T-helper 17 cell (primary cell): ENCODE results near the gene PRKCE. TPM values are rescaled to one million over a fixed set of nuclear protein-coding genes. Genes with fewer than 3 reads are reported as not detected.

Experiments used
- ATAC-seq: fragments of 150-1000 bp; cut with Tn5 transposase; 2 replicates; pipeline ENCODE4 v1.10.0; 2021; ENCODE audit warnings: mild to moderate bottlenecking, moderate library complexity
- DNase-seq, 3 donors: peaks; one replicate each; pipeline versions ENCODE4 v3.0.0 to v3.0.0-alpha.2; 2020 to 2021
- H3K9me3 ChIP-seq: one replicate; pipeline ENCODE4 v1.7.0; 2013; ENCODE audit warnings: low read length, mild to moderate bottlenecking; ENCODE audit not compliant: control insufficient read depth, poor library complexity, severe bottlenecking
- H3K27ac Mint-ChIP-seq: one replicate; pipeline ENCODE4 v1.8.0; 2022; ENCODE audit warnings: mild to moderate bottlenecking, moderate library complexity, mixed read lengths
- H3K27me3 Mint-ChIP-seq: one replicate; pipeline ENCODE4 v1.8.0; 2022; ENCODE audit warnings: mixed read lengths
- H3K36me3 Mint-ChIP-seq: one replicate; pipeline ENCODE4 v1.8.0; 2022; ENCODE audit warnings: low read depth, mixed read lengths
- H3K4me1 Mint-ChIP-seq: one replicate; pipeline ENCODE4 v1.8.0; 2022; ENCODE audit warnings: mild to moderate bottlenecking, mixed read lengths
- H3K4me3 Mint-ChIP-seq: one replicate; pipeline ENCODE4 v1.8.0; 2022; ENCODE audit warnings: mild to moderate bottlenecking, moderate library complexity, mixed read lengths
- total RNA-seq, 4 donors: library from RNA in 2 of 4; stranded (reverse) in 2 of 4; gene quantifications; one replicate each; pipeline ENCODE4 v1.2.3 and lab custom pipeline; 2022 to 2026

Gene PRKCE
- total RNA-seq, 2 donors from 2014 or later: 17.6 to 23.7 TPM

DNA sequence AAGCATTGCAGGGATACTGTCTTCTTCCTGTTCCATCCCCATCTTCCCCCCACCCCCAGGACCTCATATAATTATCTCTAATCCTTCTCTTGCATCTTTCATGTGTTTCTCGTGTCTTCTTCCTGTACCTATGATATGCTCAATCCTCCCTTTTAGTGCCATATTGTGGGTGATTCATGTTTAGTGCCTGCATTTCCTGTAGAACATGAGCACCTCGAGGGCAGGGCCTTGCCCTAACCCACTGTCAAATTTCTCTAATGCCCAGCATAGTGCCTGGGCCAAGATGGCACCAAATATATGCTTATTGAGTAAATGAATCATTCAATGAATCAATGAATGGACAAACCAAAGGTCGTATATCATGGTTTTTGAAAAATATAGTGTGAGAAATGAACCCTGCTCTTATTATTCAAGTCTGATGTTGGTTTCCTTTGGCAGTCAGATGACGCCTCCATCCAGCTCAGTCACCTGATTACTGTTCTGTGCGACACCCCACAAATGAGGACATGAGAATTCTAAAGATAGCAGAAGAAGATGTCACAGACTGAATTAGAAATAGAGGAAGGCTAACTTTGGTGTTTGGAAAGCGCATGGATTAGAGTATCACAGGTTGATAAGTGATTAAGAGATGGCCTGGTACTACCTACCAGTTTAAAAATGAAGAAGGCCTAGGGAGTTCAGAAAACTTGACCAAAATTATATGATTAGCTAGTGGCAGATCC lies 278.4 kb downstream of the PRKCE start:
- H3K27me3 Mint-ChIP-seq: no peaks in the 10 kb centered on the region
- DNase-seq: no peak
- H3K4me1 Mint-ChIP-seq: no peaks in the 10 kb centered on the region
- H3K36me3 Mint-ChIP-seq: no peaks in the 10 kb centered on the region
- no peaks in the 10 kb centered on the region for H3K9me3 ChIP-seq
- H3K4me3 Mint-ChIP-seq: no peak overlapping the region
- peak; percentile 36 for ATAC-seq
- H3K27ac Mint-ChIP-seq: no peak overlapping the region

DNA sequence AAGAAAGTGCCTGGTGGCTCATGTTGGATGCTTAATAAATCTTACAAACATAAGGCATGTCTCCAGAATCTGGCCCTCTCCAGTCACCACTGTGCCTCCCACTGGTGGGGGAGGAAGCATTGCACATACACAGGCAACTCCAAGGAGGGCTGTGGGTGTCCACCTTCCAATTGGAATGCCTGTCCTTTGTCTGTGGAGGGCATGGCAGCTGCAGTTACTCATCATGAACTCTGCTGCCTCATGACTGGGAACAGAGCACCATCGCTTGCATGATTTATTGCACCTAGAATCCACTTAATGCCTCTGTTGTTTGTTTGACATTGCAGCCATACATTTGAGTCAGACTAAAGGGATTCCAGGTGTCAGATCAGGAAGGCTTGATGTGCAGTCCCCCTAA lies 278.9 kb downstream of the PRKCE start:
- Mint-ChIP-seq H3K4me3 (no peak overlapping the region), H3K4me1 (no peaks in the 10 kb centered on the region), H3K27me3 (no peaks in the 10 kb centered on the region), H3K27ac (no peak overlapping the region), H3K36me3 (no peaks in the 10 kb centered on the region)
- ATAC-seq: no peak
- H3K9me3 ChIP-seq: no peaks in the 10 kb centered on the region
- DNase-seq: no peak

DNA sequence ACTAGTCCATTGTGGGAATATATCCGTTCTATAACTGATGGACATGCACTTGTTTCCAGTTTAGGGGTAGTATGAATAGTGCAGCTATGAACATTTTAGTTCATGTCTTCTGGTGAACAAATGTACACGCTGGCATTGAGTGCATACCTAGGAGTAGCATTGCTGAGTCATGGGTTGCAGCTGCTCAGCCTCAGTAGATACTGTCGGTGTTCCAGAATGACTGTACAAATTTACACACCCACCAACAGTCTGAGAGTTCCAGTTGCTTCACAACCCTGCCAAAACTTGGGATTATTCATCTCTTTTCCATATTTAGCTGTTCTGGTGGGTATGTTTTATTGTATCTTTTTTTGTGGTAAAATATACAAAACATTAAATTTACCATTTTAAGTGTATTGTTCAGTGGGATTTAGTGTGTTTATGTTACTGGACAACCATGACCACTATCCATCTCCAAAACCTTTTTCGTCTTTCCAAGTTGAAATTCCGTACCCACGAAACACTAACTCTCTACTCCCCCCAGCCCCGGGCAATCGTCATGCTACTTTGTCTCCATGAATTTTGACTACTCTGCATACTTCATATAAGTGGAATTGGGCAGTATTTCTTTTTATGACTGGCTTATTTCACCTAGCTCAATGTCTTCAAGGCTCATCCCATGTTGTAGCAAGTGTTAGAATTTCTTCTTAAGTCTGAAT lies 281.0 kb downstream of the PRKCE start:
- Mint-ChIP-seq H3K36me3 (no peaks in the 10 kb centered on the region), H3K27ac (no peak overlapping the region), H3K27me3 (no peaks in the 10 kb centered on the region), H3K4me3 (no peak overlapping the region), H3K4me1 (no peaks in the 10 kb centered on the region)
- ATAC-seq: no peak
- DNase-seq: no peak
- no peaks in the 10 kb centered on the region for H3K9me3 ChIP-seq

DNA sequence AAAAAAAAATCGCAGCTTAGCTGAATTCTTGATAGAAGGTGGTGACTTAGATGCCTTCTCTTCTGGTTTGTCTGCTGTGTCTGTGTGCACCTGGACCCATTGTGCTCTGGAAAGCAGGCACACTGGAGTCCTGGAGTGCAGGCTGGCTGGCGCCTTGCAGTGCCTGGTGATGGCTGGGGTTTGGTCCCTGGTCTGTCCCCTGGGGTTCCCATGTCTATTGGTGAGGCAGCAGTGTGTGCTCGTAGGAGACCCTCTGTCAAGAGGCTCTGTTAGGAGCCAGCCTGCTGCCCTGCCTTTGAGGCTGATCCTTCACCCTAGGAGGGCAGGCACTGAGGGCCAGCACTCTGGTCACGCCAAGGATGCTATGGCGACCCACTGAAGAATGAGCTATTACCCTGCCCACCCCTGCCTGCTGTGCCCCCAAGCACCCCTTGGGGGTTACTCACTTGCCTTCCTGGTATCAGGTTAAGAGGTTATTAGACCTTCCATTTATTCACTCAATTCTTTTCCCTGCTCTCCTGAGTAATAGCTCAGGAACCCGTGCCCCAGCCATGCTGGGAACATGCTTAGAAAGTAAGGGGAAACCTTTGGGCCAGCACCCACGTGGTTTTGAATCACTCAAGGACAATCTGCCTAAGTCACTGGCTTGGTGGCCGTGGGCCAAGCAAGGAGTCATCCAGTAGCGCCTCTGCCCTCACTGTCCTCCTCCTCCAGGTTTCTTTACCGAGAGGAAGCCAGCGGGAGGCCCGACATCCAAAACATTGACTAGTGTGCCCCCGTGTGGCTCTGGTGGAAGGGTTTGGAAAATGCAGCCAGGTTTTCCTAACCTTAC lies 284.5 kb downstream of the PRKCE start:
- Mint-ChIP-seq H3K4me1 (no peaks in the 10 kb centered on the region), H3K36me3 (no peaks in the 10 kb centered on the region), H3K27me3 (no peaks in the 10 kb centered on the region), H3K4me3 (no peak overlapping the region), H3K27ac (no peak overlapping the region)
- H3K9me3 ChIP-seq: no peaks in the 10 kb centered on the region
- DNase-seq (no peak), ATAC-seq (peak; percentile 46)

DNA sequence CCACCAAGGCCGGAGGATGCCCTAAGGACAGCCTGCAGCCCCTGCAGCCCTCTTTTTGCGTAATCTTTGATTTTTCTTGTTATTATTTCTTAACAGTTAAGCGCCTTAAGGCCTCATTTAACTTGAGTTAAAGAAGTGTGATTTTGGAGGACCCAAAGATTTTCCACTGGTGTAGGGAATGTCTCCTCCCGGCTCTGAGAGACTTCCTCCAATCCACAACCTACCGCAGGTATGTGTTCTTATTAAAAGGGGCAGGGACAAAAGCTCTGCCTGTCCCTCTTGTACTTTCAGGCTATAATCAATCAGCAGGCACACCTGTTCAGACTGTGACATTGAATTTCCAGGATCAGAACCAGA lies 285.1 kb downstream of the PRKCE start:
- Mint-ChIP-seq H3K36me3 (no peaks in the 10 kb centered on the region), H3K4me1 (peaks cover 3% of the 10 kb centered on the region), H3K27me3 (no peaks in the 10 kb centered on the region), H3K27ac (no peak overlapping the region), H3K4me3 (no peak overlapping the region)
- ATAC-seq: no peak
- H3K9me3 ChIP-seq: no peaks in the 10 kb centered on the region
- DNase-seq: no peak

DNA sequence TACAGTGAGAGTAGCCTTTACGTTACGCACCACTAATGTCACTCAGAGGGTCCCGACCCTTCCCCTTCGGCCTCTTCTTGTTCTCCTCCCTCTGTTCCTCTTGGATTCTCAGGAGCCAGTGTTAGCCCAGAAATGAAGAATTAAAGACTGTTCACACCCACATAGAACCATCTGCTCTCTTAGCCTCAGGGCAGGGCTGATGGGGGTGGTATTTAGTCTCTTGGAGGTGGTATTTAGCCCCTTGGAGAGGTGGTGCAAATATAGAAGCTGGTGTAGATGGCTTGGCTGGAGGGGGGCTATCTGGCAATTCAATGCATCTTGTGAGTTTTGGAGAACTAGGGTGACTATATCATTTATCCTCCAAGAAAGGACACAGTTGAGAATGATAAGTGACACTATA lies 286.5 kb downstream of the PRKCE start:
- no peak for ATAC-seq
- no peak for DNase-seq
- H3K27me3 Mint-ChIP-seq: no peaks in the 10 kb centered on the region
- peaks cover 3% of the 10 kb centered on the region for H3K4me1 Mint-ChIP-seq
- H3K27ac Mint-ChIP-seq: no peak overlapping the region
- H3K36me3 Mint-ChIP-seq: no peaks in the 10 kb centered on the region
- no peaks in the 10 kb centered on the region for H3K9me3 ChIP-seq
- no peak overlapping the region for H3K4me3 Mint-ChIP-seq

DNA sequence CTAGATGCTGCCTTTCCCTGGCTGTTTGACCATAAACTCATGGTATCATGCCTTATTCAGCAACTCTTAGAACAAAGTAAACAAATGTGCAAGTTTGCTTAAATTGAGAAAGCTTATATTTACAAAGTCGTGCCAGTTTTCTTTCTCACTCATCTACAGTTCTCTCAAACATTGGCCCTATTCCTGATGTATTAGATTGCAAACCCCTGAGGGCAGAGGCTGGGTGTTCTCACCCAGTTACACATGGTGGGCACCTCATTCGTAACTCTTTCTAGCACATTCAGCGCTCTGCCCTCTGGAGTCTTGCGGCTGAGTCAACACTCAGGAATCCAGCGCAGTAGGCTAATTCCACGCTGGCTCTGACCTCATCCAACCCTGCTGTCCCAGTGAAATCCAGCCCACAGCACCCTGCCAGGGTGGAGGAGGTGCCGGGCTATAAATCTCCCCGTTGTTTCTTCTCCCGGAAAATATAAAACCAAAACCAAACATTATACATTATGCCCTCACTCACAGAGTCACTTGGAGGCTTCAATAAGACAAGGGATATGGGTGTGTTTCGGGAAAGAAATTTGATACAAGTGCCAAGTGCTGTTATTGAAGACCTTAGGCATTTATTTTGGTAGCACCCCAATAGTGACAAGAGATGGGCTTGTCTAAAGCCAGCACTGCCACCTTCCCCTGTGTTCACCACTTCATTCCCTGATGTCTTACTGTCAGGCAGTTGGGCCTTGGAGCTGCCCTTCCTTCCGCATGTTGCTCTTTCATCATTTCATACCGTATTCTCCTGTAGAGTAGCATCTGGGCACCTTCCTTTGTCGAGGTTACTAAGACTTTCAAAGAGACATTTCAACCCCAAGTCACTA lies 287.4 kb downstream of the PRKCE start:
- no peak overlapping the region for H3K4me3 Mint-ChIP-seq
- peaks cover 3% of the 10 kb centered on the region for H3K4me1 Mint-ChIP-seq
- no peaks in the 10 kb centered on the region for H3K36me3 Mint-ChIP-seq
- ATAC-seq: no peak
- no peak overlapping the region for H3K27ac Mint-ChIP-seq
- no peak for DNase-seq
- no peaks in the 10 kb centered on the region for H3K27me3 Mint-ChIP-seq
- H3K9me3 ChIP-seq: no peaks in the 10 kb centered on the region

DNA sequence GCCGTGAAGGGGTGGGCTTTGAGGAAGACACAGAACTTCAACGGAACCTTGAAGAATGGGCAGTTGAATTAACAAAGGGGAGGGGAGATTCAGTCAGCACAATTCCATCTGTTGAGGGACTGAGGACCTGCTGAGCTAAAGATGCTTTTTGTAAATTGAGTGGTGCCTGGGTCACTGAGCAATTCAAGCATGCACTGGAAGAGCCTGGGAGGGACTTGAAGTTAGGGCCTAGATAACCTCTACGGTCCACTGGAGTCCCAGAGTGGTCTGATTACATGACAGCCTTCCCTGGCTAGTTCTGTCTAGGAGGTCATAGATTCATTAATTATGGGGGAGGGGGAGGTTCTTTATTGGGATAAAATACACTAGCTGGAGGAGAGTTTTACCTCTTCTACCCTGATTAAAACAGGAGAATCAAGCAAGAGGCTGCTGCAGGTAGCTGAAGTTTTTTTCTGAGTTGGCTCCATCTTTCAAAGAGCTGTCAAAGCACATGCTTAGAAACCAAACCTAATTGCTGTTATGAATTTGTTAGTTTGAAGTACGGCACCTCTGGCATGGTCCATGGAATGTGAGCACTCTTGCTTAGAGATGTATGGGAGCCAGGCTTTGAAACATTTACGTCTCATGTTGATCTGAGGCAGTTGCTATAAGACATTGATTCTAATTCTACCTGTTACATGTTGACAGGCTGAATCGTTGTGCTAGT lies 290.2 kb downstream of the PRKCE start:
- DNase-seq (no peak), ATAC-seq (no peak)
- no peaks in the 10 kb centered on the region for H3K9me3 ChIP-seq
- Mint-ChIP-seq H3K4me1 (peaks cover 5% of the 10 kb centered on the region), H3K27me3 (no peaks in the 10 kb centered on the region), H3K27ac (no peak overlapping the region), H3K36me3 (no peaks in the 10 kb centered on the region), H3K4me3 (no peak overlapping the region)

DNA sequence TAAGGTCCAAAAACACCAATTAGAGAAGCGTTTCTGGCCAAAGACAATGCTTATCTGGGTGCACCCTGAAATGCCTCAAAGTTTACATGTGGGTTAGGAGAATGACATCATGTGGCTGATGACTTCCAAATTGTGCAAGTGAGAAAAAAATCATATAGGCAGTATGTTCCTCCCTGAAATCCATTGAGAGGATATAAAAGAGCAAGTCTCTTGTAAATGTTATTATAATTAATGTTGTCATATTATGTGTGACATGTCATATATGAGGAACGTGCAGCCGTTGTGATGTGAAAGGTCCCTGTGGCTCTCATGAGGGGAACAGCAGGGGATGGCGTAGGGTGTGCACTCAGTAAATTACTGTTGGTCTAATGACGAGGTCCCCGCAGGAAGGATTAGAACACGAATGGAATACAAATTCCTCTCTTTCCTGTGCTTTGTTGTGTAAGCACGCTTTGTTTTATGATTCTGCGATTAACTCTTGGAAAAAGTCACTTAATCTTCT lies 290.8 kb downstream of the PRKCE start:
- Mint-ChIP-seq H3K36me3 (no peaks in the 10 kb centered on the region), H3K4me3 (no peak overlapping the region), H3K27me3 (no peaks in the 10 kb centered on the region), H3K27ac (no peak overlapping the region), H3K4me1 (peaks cover 8% of the 10 kb centered on the region)
- DNase-seq (no peak), ATAC-seq (no peak)
- H3K9me3 ChIP-seq: no peaks in the 10 kb centered on the region

DNA sequence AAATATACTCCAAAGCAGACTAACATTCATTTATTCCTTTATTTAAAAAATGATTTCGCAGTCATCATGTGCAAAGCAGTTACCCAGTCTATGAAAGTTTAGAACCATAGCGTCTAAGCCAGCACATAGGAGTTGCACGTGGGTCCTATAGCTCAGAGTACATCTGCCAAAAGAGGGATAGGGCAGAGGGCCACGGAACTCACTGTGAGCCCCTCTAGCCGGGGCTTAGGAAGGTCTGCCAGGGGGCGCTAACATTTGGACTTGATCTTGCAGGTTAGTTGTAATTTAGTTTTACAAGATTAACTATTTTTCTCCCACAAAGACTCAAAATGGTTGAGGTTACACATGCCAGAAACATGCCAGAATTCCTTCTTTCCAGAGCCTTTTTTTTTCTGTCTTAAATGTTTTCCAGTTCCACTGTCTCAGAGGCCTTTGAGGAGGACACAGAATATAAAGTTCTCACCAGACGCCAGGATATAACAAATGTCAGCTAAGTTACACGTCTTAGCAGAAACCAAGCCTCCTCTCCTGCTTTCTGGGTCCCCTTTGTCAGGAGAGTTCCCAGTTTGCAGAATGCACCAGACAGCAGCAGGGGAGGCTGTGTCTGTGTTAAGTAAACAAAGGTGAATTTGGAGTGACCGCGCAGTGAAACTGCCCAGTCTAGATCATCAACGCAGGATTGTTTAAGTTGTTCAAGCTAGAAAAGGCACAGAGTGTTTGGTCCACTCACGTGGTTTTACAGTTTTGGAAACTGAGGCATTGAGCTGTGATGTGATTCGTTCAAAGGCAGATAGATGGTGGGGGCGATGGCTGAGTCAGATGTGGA lies 292.0 kb downstream of the PRKCE start:
- no peaks in the 10 kb centered on the region for H3K36me3 Mint-ChIP-seq
- H3K9me3 ChIP-seq: no peaks in the 10 kb centered on the region
- peaks cover 8% of the 10 kb centered on the region for H3K4me1 Mint-ChIP-seq
- no peaks in the 10 kb centered on the region for H3K27me3 Mint-ChIP-seq
- no peak for ATAC-seq
- H3K27ac Mint-ChIP-seq: no peak overlapping the region
- H3K4me3 Mint-ChIP-seq: no peak overlapping the region
- DNase-seq: no peak

DNA sequence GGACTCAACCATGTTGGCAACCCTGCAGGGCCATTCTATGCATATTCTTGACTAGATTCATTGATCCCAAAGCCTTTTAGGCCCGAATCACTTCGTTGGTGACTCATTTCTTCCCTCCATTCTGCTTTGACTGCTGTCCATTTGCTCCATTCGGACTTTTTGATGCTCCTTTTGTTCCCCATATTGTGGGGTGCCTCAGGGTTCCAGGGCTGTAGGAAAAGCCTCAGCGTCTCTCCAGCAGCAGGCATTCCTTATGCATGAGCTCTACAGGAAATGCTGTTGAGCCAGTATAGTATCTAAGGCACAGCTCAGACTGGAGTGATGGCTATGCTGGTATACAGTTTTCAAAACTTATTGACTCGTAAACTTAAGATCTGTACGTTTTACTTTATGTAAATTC lies 292.6 kb downstream of the PRKCE start:
- ATAC-seq (no peak), DNase-seq (no peak)
- no peak overlapping the region for H3K4me3 Mint-ChIP-seq
- no peaks in the 10 kb centered on the region for H3K36me3 Mint-ChIP-seq
- H3K27me3 Mint-ChIP-seq: no peaks in the 10 kb centered on the region
- H3K4me1 Mint-ChIP-seq: peaks cover 9% of the 10 kb centered on the region
- no peak overlapping the region for H3K27ac Mint-ChIP-seq
- H3K9me3 ChIP-seq: no peaks in the 10 kb centered on the region

DNA sequence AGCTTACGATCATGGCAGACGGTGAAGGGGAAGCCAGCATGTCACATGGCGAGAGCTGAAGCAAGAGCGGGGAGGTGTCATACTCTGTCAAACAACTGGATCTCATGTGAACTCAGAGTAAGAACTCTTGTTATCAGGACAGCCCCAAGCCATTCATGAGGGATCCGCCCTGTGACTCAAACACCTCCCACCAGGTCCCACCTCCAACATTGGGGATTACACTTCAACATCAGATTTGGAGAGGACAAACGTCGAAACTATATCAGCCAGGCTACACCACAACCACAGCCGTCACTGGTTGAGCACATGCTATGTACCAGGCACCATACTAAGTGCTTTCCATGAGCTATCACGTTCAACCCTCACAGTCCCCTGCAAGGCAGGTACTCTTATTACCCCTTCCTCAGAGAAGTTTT lies 293.8 kb downstream of the PRKCE start:
- DNase-seq: no peak
- Mint-ChIP-seq H3K4me3 (no peak overlapping the region), H3K4me1 (peaks cover 9% of the 10 kb centered on the region), H3K27me3 (no peaks in the 10 kb centered on the region), H3K36me3 (no peaks in the 10 kb centered on the region), H3K27ac (no peak overlapping the region)
- ATAC-seq: no peak
- no peaks in the 10 kb centered on the region for H3K9me3 ChIP-seq
